NCI-H345 treated with DMSO at 0.1 percent for 48 hours (cell line): Measurements from ENCODE around the gene OR6B2.
"Not testable (repeated sequence)": the region's sequence is repeated elsewhere in the genome, so short reads cannot be mapped to it uniquely, and the experiment has no call there.

ENCODE experiments used
- DNase-seq: peaks from one replicate; lab custom pipeline; 2025; ENCODE audit not compliant: unreplicated experiment; lab: John Stamatoyannopoulos, UW

Gene OR6B2

DNA sequence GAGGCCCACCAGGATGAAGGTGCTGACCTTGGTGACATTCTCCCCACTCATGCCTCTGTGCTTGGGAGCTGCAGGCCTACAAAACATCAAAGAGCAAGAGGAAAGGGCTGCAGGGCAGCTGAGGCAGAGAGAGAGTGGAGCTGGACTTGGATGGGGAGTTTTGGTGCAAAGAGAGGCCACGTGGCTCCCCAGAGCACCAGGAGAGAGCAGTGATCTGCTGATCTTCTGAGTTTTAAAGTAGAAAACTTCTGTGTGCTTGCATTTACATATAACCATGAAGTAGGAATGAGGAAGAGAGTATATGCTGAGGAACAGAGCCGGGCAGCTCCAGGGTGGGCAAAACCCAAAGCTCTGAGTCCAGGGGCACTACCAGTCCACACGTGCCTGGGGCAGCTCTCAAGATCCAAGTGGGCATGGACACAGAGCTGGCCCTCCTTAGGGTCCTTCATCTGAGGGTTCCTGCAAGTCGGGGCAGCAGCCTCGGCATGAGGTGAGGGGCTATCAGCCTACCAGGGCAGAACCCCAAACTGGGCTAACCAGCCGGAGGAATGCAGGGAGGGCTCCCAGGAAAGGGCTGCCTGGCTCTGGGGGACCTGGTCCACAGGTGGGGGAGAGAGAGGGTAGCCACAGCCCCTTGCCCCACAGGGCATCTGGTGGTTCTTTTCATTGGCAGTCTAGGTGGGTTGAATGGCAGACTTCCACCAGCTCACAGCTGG is at the start of gene OR6B2:
Gene OR6B2 (minus strand): TSS at position 51 of the 716 bp plus-strand sequence. CDS start 0 bp downstream, at position 51.
- DNase-seq: no peak

DNA sequence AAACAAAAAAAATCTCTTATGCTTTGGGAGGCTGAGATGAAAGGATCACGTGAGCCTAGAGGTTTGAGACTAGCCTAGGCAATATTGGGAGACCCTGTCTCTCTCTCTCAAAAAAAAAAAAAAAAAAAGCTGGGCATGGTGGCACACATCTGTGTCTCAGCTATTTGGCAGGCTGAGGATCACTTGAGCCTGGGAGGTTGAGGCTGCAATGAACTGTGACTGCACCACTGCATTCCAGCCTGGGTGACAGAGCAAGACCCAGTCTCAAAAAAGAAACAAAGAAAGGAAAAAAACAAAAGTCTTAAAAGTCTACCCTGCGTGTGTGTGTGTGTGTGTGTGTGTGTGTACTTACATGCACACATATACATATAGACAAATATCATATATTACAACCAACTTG is 48.4 kb upstream of the OR6B2 start:
- no peak for DNase-seq

GRCh38 chr2:240077442-240077841 is 47.2 kb upstream of the OR6B2 start:
- DNase-seq: no peak

GRCh38 chr2:240074545-240074944 is 44.3 kb upstream of the OR6B2 start:
- DNase-seq: no peak

DNA sequence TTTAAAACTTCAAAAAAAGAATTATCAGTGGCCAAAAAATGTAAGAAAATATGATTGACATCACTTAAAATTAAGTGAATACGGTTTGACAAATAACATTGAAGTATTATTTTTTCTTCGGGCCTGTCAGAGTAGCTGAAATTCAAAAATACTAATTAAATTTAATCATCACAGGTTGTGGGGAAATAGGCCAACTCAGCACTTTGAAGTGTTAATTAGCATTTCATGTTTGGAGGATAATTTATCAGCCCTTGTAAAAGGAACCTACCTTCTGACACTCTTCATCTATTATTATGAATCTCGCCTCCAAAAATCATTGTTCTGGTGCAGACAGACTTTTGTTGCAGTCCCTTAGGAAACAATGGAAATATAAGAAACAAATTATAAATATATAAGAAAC is 40.7 kb upstream of the OR6B2 start:
- no peak for DNase-seq

GRCh38 chr2:240069829-240070228 is 39.6 kb upstream of the OR6B2 start:
- DNase-seq: no peak

- no peak for DNase-seq
Observed at GRCh38 chr2:240068193-240068592, 38.0 kb upstream of the OR6B2 start.

- DNase-seq: no peak
Observed at GRCh38 chr2:240066489-240066888, 36.3 kb upstream of the OR6B2 start.

- DNase-seq: no peak
Observed at GRCh38 chr2:240064898-240065297, 34.7 kb upstream of the OR6B2 start.

DNA sequence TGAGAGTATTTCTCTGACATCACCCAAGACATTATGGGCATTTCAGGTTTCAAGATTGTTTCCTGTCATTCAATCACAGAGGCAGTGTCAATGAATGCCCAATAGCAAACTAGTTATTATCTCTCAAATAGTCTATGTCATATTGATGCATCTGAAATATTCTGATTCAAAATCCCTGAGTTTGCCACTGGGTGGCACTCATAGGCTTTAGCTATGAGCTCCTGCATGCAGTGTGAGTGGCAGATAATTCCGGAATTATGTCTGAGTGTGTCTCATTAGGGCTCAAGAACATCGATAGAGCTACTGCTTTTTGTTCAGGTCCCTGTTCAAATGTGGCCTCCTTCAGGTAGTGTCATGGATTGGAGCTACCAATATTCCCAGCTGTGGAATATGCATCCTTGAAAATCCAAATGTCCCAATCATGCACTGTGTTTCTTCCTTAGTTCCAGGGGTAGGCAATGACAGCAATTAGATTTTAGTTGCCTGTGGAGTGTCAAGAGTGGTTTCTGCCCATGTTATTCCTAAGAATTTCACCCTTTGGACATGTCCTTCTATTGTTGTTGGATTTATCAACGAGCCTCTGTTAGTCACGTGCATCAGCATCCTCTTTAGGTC is 30.9 kb upstream of the OR6B2 start:
- DNase-seq: peak; percentile 28

DNA sequence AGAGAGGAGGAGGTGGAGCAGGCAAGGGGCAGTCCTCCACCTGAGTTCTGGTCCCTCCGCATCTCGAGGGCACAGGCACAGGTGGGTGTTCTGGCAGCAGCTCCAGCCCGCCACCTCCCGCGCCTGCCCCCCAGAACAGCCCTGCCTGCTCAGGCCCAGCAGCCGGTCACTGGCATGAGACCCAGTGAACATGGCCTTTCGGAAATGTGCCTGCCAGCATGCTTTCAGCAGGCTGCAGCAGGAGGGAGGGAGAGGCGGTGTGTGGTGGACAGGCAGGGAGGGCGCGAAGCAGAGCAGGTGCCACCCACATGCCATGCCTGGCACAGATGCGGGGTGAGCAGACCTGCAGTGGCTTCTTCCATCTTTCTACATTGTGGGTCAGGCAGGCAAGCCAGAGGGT is 26.4 kb upstream of the OR6B2 start:
- DNase-seq: no peak

- no peak for DNase-seq
Observed at GRCh38 chr2:240055177-240055917, 25.1 kb upstream of the OR6B2 start.

DNA sequence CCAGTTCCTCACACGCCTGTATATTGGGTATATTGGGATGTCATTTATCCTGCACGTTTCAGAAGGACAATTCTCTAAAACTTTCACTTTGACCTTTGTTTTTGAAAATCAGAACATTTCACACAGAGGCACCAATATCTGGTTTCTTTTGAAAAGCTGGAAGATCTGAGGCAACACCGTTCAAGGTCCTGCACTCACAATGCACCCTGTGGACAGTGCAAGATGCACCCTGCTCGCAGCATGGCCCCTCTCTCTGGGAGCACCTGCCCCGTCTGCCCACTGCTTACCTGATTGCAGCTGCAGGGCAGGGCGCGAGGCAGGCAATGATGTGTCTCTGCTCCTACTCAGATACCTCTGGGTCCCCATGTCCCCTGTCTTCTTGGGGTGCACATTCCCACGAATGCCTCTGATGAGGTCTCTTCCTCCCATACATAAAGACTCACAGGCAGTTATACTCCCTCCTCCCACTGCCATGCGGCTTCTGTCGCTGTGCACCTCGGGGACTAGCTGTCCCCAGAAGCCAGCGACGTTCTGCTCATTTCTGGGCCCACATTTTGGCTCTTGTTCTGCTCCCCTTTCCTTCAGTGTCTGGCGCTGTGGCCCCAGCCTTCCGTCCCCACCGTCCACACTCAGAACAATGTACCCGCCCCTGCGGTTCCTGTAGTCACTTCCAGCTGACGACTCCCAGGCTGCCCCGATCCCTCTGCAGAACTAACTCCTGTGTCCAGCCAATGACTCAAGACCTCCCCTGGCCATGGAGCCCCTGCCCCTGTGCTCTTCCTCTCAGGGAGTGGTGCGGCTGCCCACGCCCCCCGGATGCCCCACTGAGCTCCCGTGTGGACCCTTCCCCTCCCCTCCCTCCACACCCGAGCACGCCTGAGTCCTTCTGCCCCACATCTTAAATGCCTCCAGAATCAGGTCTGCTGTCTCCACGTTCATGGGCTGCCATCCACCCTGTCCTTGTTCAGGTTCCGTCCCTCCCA is 23.2 kb upstream of the OR6B2 start, which contains the start of gene OR6B3:
Gene OR6B3 (minus strand): TSS at position 349 of the 983 bp plus-strand sequence.
- DNase-seq: no peak

GRCh38 chr2:240052524-240052923 is 22.3 kb upstream of the OR6B2 start:
- DNase-seq: no peak

DNA sequence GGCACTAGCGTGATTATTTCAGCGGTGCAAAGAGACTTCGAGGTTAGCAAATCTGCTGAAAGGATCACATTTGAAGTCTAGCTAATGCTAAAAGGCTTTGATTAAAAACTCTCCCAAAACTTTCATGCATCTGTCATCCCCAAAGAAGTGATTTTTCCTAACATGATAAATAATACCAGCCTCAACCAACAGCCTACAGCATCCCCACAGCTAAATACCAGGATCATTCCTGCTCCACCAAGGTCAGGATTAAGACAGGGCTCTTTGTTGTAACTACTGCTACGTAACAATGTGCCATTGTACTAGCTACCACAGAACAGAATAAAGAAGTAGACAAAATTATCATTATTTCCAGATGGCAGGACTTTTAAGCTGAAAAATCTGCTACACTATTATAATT is 21.5 kb upstream of the OR6B2 start:
- no peak for DNase-seq

GRCh38 chr2:240050278-240050677 is 20.0 kb upstream of the OR6B2 start:
- DNase-seq: no peak

DNA sequence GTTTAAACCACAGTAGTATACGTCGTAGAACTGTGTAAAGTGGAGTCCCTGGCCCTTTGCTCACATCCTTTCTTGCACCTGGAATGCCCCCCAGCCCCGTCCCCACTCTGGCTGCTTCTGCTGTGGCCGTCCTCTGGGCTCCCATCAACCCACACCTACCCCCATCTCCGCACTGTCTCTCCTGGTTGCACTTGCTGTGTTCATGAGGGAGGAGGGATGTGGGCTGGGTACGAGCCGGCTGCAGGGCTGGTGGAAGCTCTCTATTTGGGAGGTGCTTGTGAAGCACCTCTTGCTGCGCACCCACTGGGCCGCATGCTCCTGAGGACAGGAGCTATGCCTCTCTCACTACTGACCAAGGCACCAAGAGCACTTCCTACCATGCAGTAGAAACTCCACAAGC is 18.0 kb upstream of the OR6B2 start:
- DNase-seq: no peak

DNA sequence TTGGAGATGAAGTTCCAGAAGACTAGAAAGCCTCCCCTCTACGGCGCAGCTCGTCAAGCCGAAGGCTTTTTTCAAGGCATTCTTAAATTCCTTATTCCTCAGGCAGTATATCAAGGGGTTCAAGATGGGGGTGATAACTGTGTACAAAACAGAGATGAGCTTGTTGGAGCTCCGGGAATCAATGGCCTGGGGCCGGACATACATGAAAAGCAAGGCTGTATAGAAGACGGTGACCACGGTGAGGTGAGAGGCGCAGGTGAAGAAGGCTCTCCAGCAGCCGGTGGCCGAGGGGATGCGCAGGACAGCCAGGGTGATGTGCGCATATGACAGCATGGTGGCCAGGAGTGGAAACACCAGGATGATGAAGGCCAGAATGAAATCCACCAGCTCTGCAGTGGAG is 14.9 kb upstream of the OR6B2 start:
- no peak for DNase-seq

- DNase-seq: not testable (repeated sequence)
Observed at GRCh38 chr2:240044096-240044495, 13.9 kb upstream of the OR6B2 start.

GRCh38 chr2:240043279-240043989 is 13.2 kb upstream of the OR6B2 start:
- no peak for DNase-seq
